GM18498 (cell line): ENCODE measurements around the gene RAB30.
A peak's percentile ranks its signal among the peaks of the same experiment; 100 is the strongest.

Experiments used
- ATAC-seq: cut with Tn5 transposase; IDR thresholded peaks from one replicate; pipeline ENCODE4 v1.9.1; 2021; ENCODE audit warnings: mild to moderate bottlenecking, moderate library complexity; ENCODE audit not compliant: unreplicated experiment

Gene RAB30

GRCh38 chr11:83070731-83071566 lies 748 bp downstream of the RAB30 start:
- ATAC-seq, result no peak

GRCh38 chr11:83070044-83070701 lies 1.5 kb downstream of the RAB30 start:
- no peak for ATAC-seq

- ATAC-seq, result no peak
Observed at GRCh38 chr11:83069441-83070043, 2.2 kb downstream of the RAB30 start.

GRCh38 chr11:83068568-83068967 lies 3.1 kb downstream of the RAB30 start:
- ATAC-seq, result no peak

- ATAC-seq, result no peak
Observed at GRCh38 chr11:83064011-83064410, 7.7 kb downstream of the RAB30 start.

GRCh38 chr11:83063073-83063754 lies 8.5 kb downstream of the RAB30 start:
- peak; percentile 66 for ATAC-seq

GRCh38 chr11:83061883-83062282 lies 9.8 kb downstream of the RAB30 start:
- ATAC-seq, result peak; percentile 74

- no peak for ATAC-seq
Observed at GRCh38 chr11:83060965-83061364, 10.7 kb downstream of the RAB30 start.

- no peak for ATAC-seq
Observed at GRCh38 chr11:83057721-83058120, 14.0 kb downstream of the RAB30 start.

GRCh38 chr11:83056611-83057010 lies 15.1 kb downstream of the RAB30 start:
- no peak for ATAC-seq

- no peak for ATAC-seq
Observed at GRCh38 chr11:83056204-83056603, 15.5 kb downstream of the RAB30 start.

- peak; percentile 53 for ATAC-seq
Observed at GRCh38 chr11:83054904-83055380, 16.8 kb downstream of the RAB30 start.

GRCh38 chr11:83054001-83054400 lies 17.7 kb downstream of the RAB30 start:
- peak; percentile 68 for ATAC-seq

GRCh38 chr11:83051760-83052671 lies 19.7 kb downstream of the RAB30 start:
- no peak for ATAC-seq

- ATAC-seq, result no peak
Observed at GRCh38 chr11:83047515-83048225, 24.0 kb downstream of the RAB30 start.

- no peak for ATAC-seq
Observed at GRCh38 chr11:83046621-83047172, 25.0 kb downstream of the RAB30 start.

GRCh38 chr11:83044958-83045712 lies 26.6 kb downstream of the RAB30 start:
- peak; percentile 67 for ATAC-seq

GRCh38 chr11:83042964-83043711 lies 28.6 kb downstream of the RAB30 start:
- ATAC-seq, result no peak
